Gastrocnemius medialis (tissue), 4 donors: ENCODE results near the gene IL6ST.

Experiments
- POLR2A ChIP-seq, 2 donors: fragments of 450-650 bp; IDR thresholded peaks; one replicate each; pipeline ENCODE4 v1.6.1; 2017; ENCODE audit warnings: antibody characterized with exemption in 2 of 2, mild to moderate bottlenecking in 2 of 2, moderate library complexity in 2 of 2
- TF ChIP-seq, protein P1 (sequence below), 5 experiments: fragments of 450-650 bp in 3 of 5; fragments of 200-600 bp in 2 of 5; sonication (generic) in 2 of 5; IDR thresholded peaks in 4 of 5; conservative IDR thresholded peaks in 1 of 5; 1 replicate in 4 of 5; 2 replicates in 1 of 5; pipeline ENCODE4 v1.5.1; 2016 to 2019; ENCODE audit warnings: antibody characterized with exemption in 5 of 5, mild to moderate bottlenecking in 3 of 5, moderate library complexity in 3 of 5

DNA sequence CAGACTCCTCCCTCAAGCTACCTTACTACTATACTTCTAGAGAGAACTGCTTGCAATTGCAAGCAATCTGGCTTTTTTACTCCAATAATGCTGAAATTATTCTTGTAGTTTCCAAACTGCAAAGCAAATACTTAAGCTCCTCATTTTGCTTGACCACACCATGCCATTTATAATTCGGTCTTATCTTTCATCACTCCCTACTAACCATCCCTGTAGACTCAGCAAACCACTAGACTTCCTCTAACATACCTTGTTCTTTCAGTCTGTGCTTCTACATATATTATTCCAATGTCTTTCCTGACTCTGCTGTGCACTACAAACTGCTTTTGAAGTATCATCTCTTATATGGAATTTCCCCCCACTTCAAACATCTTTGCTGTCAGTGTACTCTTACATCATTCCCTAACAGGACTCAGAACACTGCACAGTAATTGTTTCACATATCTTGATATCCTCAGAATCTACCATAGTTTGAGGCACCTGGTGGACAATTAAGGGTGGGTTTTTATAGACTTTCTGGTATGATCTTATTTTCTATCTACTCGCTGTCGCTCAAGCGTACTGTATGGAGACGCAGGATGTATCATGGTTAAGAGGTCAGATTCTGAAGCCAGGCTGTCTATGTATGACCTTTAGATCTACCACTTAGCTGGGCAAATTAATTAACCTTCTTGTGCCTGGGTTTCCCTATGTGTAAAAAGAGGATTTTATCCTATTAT is 2.8 kb downstream of the IL6ST start:
- TF ChIP-seq, protein P1, sequence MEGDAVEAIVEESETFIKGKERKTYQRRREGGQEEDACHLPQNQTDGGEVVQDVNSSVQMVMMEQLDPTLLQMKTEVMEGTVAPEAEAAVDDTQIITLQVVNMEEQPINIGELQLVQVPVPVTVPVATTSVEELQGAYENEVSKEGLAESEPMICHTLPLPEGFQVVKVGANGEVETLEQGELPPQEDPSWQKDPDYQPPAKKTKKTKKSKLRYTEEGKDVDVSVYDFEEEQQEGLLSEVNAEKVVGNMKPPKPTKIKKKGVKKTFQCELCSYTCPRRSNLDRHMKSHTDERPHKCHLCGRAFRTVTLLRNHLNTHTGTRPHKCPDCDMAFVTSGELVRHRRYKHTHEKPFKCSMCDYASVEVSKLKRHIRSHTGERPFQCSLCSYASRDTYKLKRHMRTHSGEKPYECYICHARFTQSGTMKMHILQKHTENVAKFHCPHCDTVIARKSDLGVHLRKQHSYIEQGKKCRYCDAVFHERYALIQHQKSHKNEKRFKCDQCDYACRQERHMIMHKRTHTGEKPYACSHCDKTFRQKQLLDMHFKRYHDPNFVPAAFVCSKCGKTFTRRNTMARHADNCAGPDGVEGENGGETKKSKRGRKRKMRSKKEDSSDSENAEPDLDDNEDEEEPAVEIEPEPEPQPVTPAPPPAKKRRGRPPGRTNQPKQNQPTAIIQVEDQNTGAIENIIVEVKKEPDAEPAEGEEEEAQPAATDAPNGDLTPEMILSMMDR (IDR thresholded peaks at IDR 0.05 in 4 of 5, conservative IDR thresholded peaks at IDR 0.05 in 1 of 5), result no peak
- TF ChIP-seq POLR2A (IDR thresholded peaks at IDR 0.05), result no peak
